GM23338 (cell line): Measurements from ENCODE around the gene CRYBG1.

ENCODE experiments used
- CREB1 ChIP-seq: fragments of 250-450 bp; sonication (Bioruptor Pico); IDR thresholded peaks from 2 replicates; pipeline ENCODE4 v1.5.0; 2020; ENCODE audit warnings: low read depth, mild to moderate bottlenecking, moderate library complexity
- EZH2 ChIP-seq: fragments of 200-600 bp; sonication (generic); IDR thresholded peaks from one replicate; pipeline ENCODE4 v1.8.0; 2017; ENCODE audit warnings: antibody characterized with exemption, mild to moderate bottlenecking, low read depth; ENCODE audit not compliant: unreplicated experiment
- EZH2phosphoT487 ChIP-seq: fragments of 200-600 bp; sonication (generic); IDR thresholded peaks from one replicate; pipeline ENCODE4 v1.8.1; 2018; ENCODE audit warnings: antibody characterized with exemption; ENCODE audit not compliant: unreplicated experiment
- JUNB ChIP-seq: IDR thresholded peaks from one replicate; pipeline ENCODE4 v1.6.1; 2016; ENCODE audit warnings: antibody characterized with exemption; ENCODE audit not compliant: unreplicated experiment
- POLR2AphosphoS5 ChIP-seq: IDR thresholded peaks from 2 replicates; pipeline ENCODE4 v1.6.1; 2016; ENCODE audit warnings: antibody characterized with exemption, low read depth
- ZNF114 ChIP-seq: fragments of 250-450 bp; sonication (Bioruptor Pico); IDR thresholded peaks from 2 replicates; pipeline ENCODE4 v1.5.0; 2020; ENCODE audit warnings: mild to moderate bottlenecking, moderate library complexity
- TF ChIP-seq, protein P1 (sequence below), 2 experiments: fragments of 200-600 bp in 1 of 2; sonication (generic) in 1 of 2; conservative IDR thresholded peaks; 2 replicates each; pipeline versions ENCODE4 v1.5.1 to v1.6.1; 2016 to 2017; ENCODE audit warnings: antibody characterized with exemption in 2 of 2, low read depth in 2 of 2, mild to moderate bottlenecking in 2 of 2, moderate library complexity in 1 of 2
- TF ChIP-seq, protein P2 (sequence below): IDR thresholded peaks from one replicate; pipeline ENCODE4 v1.6.1; 2018; ENCODE audit warnings: antibody characterized with exemption; ENCODE audit not compliant: unreplicated experiment
- TF ChIP-seq, protein P3 (sequence below): fragments of 250-450 bp; sonication (Bioruptor Pico); IDR thresholded peaks from 2 replicates; pipeline ENCODE4 v1.5.0; 2020; ENCODE audit warnings: mild to moderate bottlenecking, moderate library complexity
- TF ChIP-seq, protein P4 (sequence below): IDR thresholded peaks from 2 replicates; pipeline ENCODE4 v1.6.1; 2016; ENCODE audit warnings: antibody characterized with exemption

DNA sequence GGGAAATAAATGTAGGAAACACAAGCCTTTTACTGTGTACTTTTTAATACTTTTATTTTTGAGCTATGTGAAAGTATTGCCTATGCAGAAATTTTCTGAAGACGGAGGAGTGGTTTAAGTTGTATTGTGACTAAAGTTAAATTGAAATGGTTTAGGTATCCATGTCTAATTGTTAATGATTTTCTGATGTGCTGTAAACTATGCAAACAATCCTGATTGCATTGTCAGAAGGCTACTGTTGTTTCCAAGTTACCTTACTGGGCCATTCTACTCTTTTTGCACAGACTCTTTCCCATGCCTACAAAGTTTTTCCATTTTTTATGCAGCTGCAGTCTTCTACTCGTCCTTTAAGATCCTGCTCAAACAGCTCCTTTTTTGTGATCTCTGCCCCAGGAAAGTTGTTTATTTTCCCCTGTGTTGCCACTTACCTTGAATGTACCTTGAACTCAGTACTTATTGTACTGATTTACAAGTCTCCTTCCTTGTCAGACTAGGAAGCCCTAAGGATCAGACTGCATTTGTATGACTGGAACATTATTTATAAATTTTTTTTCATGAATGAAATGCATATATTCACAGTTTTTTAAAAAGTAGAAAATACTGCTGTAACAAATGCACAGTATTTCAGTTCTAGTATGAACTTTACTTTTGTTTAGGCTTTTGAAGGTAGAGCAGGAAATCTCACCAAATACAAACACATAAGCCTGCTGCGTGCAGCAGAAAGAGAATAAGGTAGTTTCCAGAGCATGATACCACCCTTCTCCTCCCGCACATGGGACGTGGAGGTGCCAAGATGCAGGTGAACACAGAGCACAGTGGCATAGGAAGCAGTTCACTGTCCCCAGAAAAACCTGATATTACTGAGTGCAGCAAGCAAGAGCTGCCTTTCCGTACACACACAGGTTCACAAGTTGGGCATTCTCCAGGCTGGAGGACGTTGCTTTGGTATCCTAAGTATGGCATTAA lies 97.8 kb downstream of the CRYBG1 start:
- no peak for TF ChIP-seq CREB1 (CRISPR knock-in tag)
- TF ChIP-seq, protein P1, sequence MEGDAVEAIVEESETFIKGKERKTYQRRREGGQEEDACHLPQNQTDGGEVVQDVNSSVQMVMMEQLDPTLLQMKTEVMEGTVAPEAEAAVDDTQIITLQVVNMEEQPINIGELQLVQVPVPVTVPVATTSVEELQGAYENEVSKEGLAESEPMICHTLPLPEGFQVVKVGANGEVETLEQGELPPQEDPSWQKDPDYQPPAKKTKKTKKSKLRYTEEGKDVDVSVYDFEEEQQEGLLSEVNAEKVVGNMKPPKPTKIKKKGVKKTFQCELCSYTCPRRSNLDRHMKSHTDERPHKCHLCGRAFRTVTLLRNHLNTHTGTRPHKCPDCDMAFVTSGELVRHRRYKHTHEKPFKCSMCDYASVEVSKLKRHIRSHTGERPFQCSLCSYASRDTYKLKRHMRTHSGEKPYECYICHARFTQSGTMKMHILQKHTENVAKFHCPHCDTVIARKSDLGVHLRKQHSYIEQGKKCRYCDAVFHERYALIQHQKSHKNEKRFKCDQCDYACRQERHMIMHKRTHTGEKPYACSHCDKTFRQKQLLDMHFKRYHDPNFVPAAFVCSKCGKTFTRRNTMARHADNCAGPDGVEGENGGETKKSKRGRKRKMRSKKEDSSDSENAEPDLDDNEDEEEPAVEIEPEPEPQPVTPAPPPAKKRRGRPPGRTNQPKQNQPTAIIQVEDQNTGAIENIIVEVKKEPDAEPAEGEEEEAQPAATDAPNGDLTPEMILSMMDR (conservative IDR thresholded peaks at IDR 0.05; ENCODE audit: low read depth in 2 of 2), result no peak
- no peak for TF ChIP-seq JUNB
- no peak for TF ChIP-seq EZH2phosphoT487
- no peak for TF ChIP-seq POLR2AphosphoS5
- TF ChIP-seq EZH2, result no peak
- TF ChIP-seq, protein P2, sequence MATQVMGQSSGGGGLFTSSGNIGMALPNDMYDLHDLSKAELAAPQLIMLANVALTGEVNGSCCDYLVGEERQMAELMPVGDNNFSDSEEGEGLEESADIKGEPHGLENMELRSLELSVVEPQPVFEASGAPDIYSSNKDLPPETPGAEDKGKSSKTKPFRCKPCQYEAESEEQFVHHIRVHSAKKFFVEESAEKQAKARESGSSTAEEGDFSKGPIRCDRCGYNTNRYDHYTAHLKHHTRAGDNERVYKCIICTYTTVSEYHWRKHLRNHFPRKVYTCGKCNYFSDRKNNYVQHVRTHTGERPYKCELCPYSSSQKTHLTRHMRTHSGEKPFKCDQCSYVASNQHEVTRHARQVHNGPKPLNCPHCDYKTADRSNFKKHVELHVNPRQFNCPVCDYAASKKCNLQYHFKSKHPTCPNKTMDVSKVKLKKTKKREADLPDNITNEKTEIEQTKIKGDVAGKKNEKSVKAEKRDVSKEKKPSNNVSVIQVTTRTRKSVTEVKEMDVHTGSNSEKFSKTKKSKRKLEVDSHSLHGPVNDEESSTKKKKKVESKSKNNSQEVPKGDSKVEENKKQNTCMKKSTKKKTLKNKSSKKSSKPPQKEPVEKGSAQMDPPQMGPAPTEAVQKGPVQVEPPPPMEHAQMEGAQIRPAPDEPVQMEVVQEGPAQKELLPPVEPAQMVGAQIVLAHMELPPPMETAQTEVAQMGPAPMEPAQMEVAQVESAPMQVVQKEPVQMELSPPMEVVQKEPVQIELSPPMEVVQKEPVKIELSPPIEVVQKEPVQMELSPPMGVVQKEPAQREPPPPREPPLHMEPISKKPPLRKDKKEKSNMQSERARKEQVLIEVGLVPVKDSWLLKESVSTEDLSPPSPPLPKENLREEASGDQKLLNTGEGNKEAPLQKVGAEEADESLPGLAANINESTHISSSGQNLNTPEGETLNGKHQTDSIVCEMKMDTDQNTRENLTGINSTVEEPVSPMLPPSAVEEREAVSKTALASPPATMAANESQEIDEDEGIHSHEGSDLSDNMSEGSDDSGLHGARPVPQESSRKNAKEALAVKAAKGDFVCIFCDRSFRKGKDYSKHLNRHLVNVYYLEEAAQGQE, result no peak
- TF ChIP-seq, protein P3, sequence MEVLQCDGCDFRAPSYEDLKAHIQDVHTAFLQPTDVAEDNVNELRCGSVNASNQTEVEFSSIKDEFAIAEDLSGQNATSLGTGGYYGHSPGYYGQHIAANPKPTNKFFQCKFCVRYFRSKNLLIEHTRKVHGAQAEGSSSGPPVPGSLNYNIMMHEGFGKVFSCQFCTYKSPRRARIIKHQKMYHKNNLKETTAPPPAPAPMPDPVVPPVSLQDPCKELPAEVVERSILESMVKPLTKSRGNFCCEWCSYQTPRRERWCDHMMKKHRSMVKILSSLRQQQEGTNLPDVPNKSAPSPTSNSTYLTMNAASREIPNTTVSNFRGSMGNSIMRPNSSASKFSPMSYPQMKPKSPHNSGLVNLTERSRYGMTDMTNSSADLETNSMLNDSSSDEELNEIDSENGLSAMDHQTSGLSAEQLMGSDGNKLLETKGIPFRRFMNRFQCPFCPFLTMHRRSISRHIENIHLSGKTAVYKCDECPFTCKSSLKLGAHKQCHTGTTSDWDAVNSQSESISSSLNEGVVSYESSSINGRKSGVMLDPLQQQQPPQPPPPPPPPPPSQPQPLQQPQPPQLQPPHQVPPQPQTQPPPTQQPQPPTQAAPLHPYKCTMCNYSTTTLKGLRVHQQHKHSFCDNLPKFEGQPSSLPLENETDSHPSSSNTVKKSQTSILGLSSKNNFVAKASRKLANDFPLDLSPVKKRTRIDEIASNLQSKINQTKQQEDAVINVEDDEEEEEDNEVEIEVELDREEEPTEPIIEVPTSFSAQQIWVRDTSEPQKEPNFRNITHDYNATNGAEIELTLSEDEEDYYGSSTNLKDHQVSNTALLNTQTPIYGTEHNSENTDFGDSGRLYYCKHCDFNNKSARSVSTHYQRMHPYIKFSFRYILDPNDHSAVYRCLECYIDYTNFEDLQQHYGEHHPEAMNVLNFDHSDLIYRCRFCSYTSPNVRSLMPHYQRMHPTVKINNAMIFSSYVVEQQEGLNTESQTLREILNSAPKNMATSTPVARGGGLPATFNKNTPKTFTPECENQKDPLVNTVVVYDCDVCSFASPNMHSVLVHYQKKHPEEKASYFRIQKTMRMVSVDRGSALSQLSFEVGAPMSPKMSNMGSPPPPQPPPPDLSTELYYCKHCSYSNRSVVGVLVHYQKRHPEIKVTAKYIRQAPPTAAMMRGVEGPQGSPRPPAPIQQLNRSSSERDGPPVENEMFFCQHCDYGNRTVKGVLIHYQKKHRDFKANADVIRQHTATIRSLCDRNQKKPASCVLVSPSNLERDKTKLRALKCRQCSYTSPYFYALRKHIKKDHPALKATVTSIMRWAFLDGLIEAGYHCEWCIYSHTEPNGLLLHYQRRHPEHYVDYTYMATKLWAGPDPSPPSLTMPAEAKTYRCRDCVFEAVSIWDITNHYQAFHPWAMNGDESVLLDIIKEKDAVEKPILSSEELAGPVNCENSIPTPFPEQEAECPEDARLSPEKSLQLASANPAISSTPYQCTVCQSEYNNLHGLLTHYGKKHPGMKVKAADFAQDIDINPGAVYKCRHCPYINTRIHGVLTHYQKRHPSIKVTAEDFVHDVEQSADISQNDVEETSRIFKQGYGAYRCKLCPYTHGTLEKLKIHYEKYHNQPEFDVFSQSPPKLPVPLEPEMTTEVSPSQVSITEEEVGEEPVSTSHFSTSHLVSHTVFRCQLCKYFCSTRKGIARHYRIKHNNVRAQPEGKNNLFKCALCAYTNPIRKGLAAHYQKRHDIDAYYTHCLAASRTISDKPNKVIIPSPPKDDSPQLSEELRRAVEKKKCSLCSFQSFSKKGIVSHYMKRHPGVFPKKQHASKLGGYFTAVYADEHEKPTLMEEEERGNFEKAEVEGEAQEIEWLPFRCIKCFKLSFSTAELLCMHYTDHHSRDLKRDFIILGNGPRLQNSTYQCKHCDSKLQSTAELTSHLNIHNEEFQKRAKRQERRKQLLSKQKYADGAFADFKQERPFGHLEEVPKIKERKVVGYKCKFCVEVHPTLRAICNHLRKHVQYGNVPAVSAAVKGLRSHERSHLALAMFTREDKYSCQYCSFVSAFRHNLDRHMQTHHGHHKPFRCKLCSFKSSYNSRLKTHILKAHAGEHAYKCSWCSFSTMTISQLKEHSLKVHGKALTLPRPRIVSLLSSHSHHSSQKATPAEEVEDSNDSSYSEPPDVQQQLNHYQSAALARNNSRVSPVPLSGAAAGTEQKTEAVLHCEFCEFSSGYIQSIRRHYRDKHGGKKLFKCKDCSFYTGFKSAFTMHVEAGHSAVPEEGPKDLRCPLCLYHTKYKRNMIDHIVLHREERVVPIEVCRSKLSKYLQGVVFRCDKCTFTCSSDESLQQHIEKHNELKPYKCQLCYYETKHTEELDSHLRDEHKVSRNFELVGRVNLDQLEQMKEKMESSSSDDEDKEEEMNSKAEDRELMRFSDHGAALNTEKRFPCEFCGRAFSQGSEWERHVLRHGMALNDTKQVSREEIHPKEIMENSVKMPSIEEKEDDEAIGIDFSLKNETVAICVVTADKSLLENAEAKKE, result no peak
- TF ChIP-seq ZNF114, result no peak
- TF ChIP-seq, protein P4, sequence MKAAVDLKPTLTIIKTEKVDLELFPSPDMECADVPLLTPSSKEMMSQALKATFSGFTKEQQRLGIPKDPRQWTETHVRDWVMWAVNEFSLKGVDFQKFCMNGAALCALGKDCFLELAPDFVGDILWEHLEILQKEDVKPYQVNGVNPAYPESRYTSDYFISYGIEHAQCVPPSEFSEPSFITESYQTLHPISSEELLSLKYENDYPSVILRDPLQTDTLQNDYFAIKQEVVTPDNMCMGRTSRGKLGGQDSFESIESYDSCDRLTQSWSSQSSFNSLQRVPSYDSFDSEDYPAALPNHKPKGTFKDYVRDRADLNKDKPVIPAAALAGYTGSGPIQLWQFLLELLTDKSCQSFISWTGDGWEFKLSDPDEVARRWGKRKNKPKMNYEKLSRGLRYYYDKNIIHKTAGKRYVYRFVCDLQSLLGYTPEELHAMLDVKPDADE, result no peak
